ENCODE measurements around the gene TRAF3IP3. TPM values are rescaled to one million over a fixed set of nuclear protein-coding genes. Genes with fewer than 3 reads are reported as not detected.

TRAF3IP3 gene
- total RNA-seq, 1 experiment from 2014 or later = not detected

- no peak overlapping the region for H3K18ac ChIP-seq (ENCODE audit: insufficient read length, low read depth, low read length)
- H3K14ac ChIP-seq (ENCODE audit: insufficient read depth, low read length) = no peak overlapping the region
- H2BK15ac ChIP-seq (ENCODE audit: low read depth, low read length) = no peak overlapping the region
- no peak overlapping the region for H3K4me2 ChIP-seq (ENCODE audit: insufficient read depth, insufficient read length, low read length)
- Mint-ChIP-seq H3K9me3 (no peaks in the 10 kb centered on the region), H3K4me3 (no peak overlapping the region), H3K36me3 (ENCODE audit: insufficient read depth in 1 of 3, low read depth in 3 of 3) (no peaks in the 10 kb centered on the region; a peak in 1 of 7 replicates), H3K4me1 (peaks cover 0 to 6% of the 10 kb centered on the region in 2 experiments; a peak in 1 of 4 replicates), H3K27me3 (ENCODE audit: low read depth) (peaks cover 4% of the 10 kb centered on the region; the same call in 1 of the 2 replicates), H3K27ac (no peak overlapping the region; a peak in 1 of 7 replicates)
- no peak for TF ChIP-seq CTCF (conservative IDR thresholded peaks at IDR 0.05)
- no peak overlapping the region for H2BK20ac ChIP-seq (ENCODE audit: low read depth, low read length, poor library complexity, severe bottlenecking)
- H4K5ac ChIP-seq (ENCODE audit: insufficient read length, low read depth, low read length) = no peak overlapping the region
- no peak overlapping the region for H3K23ac ChIP-seq (ENCODE audit: insufficient read length, low read depth, low read length)
- no peak overlapping the region for H4K8ac ChIP-seq (replicated peaks; ENCODE audit: insufficient read length, low read depth, low read length)
- no peaks in the 10 kb centered on the region for H3K79me2 ChIP-seq (ENCODE audit: insufficient read depth, low read length)
- no peaks in the 10 kb centered on the region for H3K4me1 ChIP-seq (ENCODE audit: insufficient read depth, low read length)
- no CpG with 5 or more reads among the region's 13 CpGs for WGBS (ENCODE audit: extremely low coverage, insufficient read length, low lambda C conversion rate)
- no peak overlapping the region for H4K91ac ChIP-seq (ENCODE audit: insufficient read length, low read depth, low read length)
- H2BK5ac ChIP-seq (ENCODE audit: insufficient read length, low read length) = no peak overlapping the region
- H3K56ac ChIP-seq (ENCODE audit: insufficient read length, low read depth, low read length) = no peak overlapping the region
- H3K9me3 ChIP-seq (ENCODE audit: control insufficient read depth, low read depth, low read length) = no peaks in the 10 kb centered on the region
- no peaks in the 10 kb centered on the region for H3K23me2 ChIP-seq (ENCODE audit: insufficient read length, low read depth, low read length, poor library complexity, severe bottlenecking)
- H4K20me1 ChIP-seq (ENCODE audit: control insufficient read depth, insufficient read depth, insufficient read length) = peaks cover 3% of the 10 kb centered on the region
- H3T11ph ChIP-seq (ENCODE audit: low read length) = no peak overlapping the region
- no peak overlapping the region for H3K27ac ChIP-seq (ENCODE audit: insufficient read length, low read depth, low read length)
- no peak overlapping the region for H3K9ac ChIP-seq (ENCODE audit: extremely low read depth, insufficient read length, low read length)
- no peak overlapping the region for H2BK12ac ChIP-seq (ENCODE audit: insufficient read length, low read depth, low read length)
- no peak for DNase-seq
- H2AK5ac ChIP-seq (ENCODE audit: insufficient read length, low read length) = no peak overlapping the region
- H3K27me3 ChIP-seq (ENCODE audit: insufficient read depth, low read length) = no peaks in the 10 kb centered on the region
- H3K79me1 ChIP-seq (ENCODE audit: insufficient read depth, low read depth, low read length, poor library complexity, severe bottlenecking) = no peaks in the 10 kb centered on the region
- H3K4ac ChIP-seq (ENCODE audit: low read depth, low read length) = no peak overlapping the region
- H2AFZ ChIP-seq (ENCODE audit: low read length) = no peak overlapping the region
- H2BK120ac ChIP-seq (ENCODE audit: low read depth, low read length, poor library complexity, severe bottlenecking) = no peak overlapping the region
These were observed 13.5 kb downstream of the TRAF3IP3 start for GRCh38 chr1:209769171-209769904.
